ENCODE measurements around the gene CNRIP1.
A peak's percentile ranks its signal among the peaks of the same experiment; 100 is the strongest.

The CNRIP1 gene

DNA sequence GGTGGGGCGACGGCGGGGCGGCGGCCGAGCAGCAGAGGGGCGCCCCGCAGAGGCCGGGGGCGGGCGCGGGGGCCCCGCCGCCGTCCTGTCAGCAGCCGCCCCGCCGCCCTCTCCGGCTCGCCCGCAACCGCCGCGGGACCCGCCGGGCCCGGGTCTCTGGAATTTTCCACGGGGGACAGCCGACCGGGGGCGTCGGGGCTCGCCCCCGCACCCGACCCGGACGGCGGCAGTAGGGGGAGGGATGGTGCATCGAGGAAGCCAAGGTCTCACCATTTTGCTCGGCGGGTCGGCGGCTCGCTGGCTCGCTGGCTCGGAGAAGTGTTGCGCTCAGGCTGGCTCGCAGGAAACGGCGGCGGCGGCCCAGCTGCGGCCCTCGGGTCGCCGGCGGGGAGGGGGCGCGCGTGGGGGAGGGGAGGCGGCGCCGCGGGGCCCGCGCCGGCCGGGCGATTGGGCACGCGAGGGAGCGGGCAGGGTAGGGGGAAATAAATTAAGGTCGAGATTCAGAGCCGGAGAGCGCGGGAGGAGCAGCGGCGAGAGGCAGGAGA, 67.8 kb downstream of the CNRIP1 start (continued):
- TF ChIP-seq, protein P1, sequence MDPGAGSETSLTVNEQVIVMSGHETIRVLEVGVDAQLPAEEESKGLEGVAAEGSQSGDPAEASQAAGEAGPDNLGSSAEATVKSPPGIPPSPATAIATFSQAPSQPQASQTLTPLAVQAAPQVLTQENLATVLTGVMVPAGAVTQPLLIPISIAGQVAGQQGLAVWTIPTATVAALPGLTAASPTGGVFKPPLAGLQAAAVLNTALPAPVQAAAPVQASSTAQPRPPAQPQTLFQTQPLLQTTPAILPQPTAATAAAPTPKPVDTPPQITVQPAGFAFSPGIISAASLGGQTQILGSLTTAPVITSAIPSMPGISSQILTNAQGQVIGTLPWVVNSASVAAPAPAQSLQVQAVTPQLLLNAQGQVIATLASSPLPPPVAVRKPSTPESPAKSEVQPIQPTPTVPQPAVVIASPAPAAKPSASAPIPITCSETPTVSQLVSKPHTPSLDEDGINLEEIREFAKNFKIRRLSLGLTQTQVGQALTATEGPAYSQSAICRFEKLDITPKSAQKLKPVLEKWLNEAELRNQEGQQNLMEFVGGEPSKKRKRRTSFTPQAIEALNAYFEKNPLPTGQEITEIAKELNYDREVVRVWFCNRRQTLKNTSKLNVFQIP (CRISPR knock-in tag; IDR thresholded peaks at IDR 0.05; ENCODE audit: borderline replicate concordance, low read depth) = no peak
- no peak for TF ChIP-seq ZNF70 (CRISPR knock-in tag; IDR thresholded peaks at IDR 0.05)
- no peak for TF ChIP-seq GLIS3 (CRISPR knock-in tag; IDR thresholded peaks at IDR 0.05)
- TF ChIP-seq SNAI2 (CRISPR knock-in tag; IDR thresholded peaks at IDR 0.05) = no peak

DNA sequence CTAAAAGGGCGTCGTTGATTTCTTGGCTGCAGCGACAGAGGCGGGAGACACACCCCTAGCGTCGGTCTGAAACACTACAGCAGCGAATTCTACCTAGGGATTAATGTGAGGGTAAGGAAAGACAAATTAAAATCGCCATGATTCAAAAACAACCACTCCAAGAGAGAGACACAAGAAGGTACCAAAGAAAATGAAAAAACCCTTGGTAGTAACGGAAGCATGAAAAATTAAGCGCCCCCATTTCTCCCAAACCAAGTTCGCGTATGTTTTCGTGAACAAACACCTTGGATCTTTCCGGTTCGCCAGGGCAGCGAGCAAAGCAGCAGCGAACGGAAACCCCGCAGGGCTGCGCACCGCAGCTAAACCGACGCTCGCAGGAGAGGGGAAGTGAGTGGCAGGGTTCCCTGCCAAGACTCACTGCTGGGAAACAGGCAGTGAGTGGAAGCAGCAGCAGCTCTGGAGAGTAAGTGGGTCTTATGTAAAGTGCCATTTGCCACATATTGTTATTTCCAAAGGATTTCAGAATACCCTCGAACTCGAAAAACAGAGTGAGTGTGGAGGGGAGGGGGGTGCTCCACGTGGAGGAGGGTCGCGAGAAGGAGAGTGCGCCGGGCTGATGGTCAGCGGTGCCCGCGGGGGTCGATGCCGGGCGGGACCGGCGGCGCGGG, 68.4 kb downstream of the CNRIP1 start:
- TF ChIP-seq ZNF8 (CRISPR knock-in tag; IDR thresholded peaks at IDR 0.05) (no peak), BACH2 (CRISPR knock-in tag; IDR thresholded peaks at IDR 0.05; ENCODE audit: borderline replicate concordance) (no peak), ZNF565 (CRISPR knock-in tag; conservative IDR thresholded peaks at IDR 0.05; ENCODE audit: low read depth) (no peak), TOX (CRISPR knock-in tag; IDR thresholded peaks at IDR 0.05; ENCODE audit: borderline replicate concordance) (no peak), ZNF70 (CRISPR knock-in tag; IDR thresholded peaks at IDR 0.05) (no peak), SNAI2 (CRISPR knock-in tag; IDR thresholded peaks at IDR 0.05) (no peak), ARNTL (CRISPR knock-in tag; IDR thresholded peaks at IDR 0.05; ENCODE audit: borderline replicate concordance, low read depth) (no peak), TSHZ2 (CRISPR knock-in tag; IDR thresholded peaks at IDR 0.05) (no peak), ISL1 (CRISPR knock-in tag; IDR thresholded peaks at IDR 0.05) (no peak), CREB5 (CRISPR knock-in tag; IDR thresholded peaks at IDR 0.05; ENCODE audit: low read depth) (no peak)
- TF ChIP-seq, protein P1 (CRISPR knock-in tag; IDR thresholded peaks at IDR 0.05; ENCODE audit: borderline replicate concordance, low read depth) = no peak
- ATAC-seq = peak; percentile 75

- no peak for TF ChIP-seq ARNTL (CRISPR knock-in tag; IDR thresholded peaks at IDR 0.05; ENCODE audit: borderline replicate concordance, low read depth)
- TF ChIP-seq ZNF565 (CRISPR knock-in tag; conservative IDR thresholded peaks at IDR 0.05; ENCODE audit: low read depth) = no peak
- TF ChIP-seq PPARA (CRISPR knock-in tag; IDR thresholded peaks at IDR 0.05; ENCODE audit: borderline replicate concordance) = no peak
- no peak for TF ChIP-seq CREB5 (CRISPR knock-in tag; IDR thresholded peaks at IDR 0.05; ENCODE audit: low read depth)
- no peak for TF ChIP-seq TOX (CRISPR knock-in tag; IDR thresholded peaks at IDR 0.05; ENCODE audit: borderline replicate concordance)
- TF ChIP-seq OSR1 (CRISPR knock-in tag; IDR thresholded peaks at IDR 0.05) = no peak
- no peak for TF ChIP-seq TSHZ2 (CRISPR knock-in tag; IDR thresholded peaks at IDR 0.05)
- no peak for TF ChIP-seq ESRRG (CRISPR knock-in tag; IDR thresholded peaks at IDR 0.05)
- no peak for TF ChIP-seq SNAI2 (CRISPR knock-in tag; IDR thresholded peaks at IDR 0.05)
- no peak for TF ChIP-seq ZFP30 (CRISPR knock-in tag; IDR thresholded peaks at IDR 0.05)
- no peak for ATAC-seq
These were observed 69.0 kb downstream of the CNRIP1 start for GRCh38 chr2:68250652-68251186.
